Caco-2 (cell line): ENCODE measurements around the gene HMG20A. TPM values are rescaled to one million over a fixed set of nuclear protein-coding genes. Genes with fewer than 3 reads are reported as not detected.

Source experiments
- BruUV-seq: library from RNA; stranded (reverse); fragments of 400-500 nt; replicated peaks from 2 replicates; lab custom pipeline; 2021; lab: Mats Ljungman, UMichigan
- CTCF ChIA-PET: fragments of 300-600 bp; sonication (Branson Sonifier 250); formaldehyde crosslinking; loops from one replicate; lab custom pipeline; 2022; ENCODE audit warnings: antibody characterized with exemption; lab: Charles Lee
- POLR2A ChIA-PET: fragments of 300-600 bp; sonication (Branson Sonifier 250); formaldehyde crosslinking; loops from one replicate; lab custom pipeline; 2022; ENCODE audit warnings: antibody characterized with exemption; lab: Charles Lee
- DNase-seq, 2 experiments: peaks; one replicate each; pipeline versions ENCODE4 v3.0.0 to v3.0.0-alpha.2; 2020 to 2022
- H3K27me3 ChIP-seq: replicated peaks from 2 replicates; pipeline ENCODE4 v1.6.0; 2011; ENCODE audit warnings: low read length; ENCODE audit not compliant: control insufficient read depth, insufficient read depth
- H3K36me3 ChIP-seq: 2 replicates; pipeline ENCODE4 v1.5.1; 2011; ENCODE audit warnings: low read length; ENCODE audit not compliant: control insufficient read depth, insufficient read depth
- H3K4me1 ChIP-seq: fragments of 250-450 bp; sonication (Bioruptor Pico); 2 replicates; pipeline ENCODE4 v1.5.1; 2020; ENCODE audit warnings: mild to moderate bottlenecking
- H3K4me3 ChIP-seq: 2 replicates; pipeline ENCODE4 v1.5.1; 2011; ENCODE audit warnings: low read depth, mild to moderate bottlenecking, control low read depth, low read length
- H3K9me3 ChIP-seq: fragments of 250-450 bp; sonication (Bioruptor Pico); 2 replicates; pipeline ENCODE4 v1.5.1; 2020; ENCODE audit warnings: mild to moderate bottlenecking, moderate library complexity
- H3K27ac Mint-ChIP-seq: one replicate; pipeline ENCODE4 v1.8.0; 2022; ENCODE audit warnings: mixed read lengths; ENCODE audit not compliant: unreplicated experiment
- H3K27me3 Mint-ChIP-seq: one replicate; pipeline ENCODE4 v1.8.0; 2022; ENCODE audit warnings: mixed read lengths; ENCODE audit not compliant: insufficient read depth, unreplicated experiment
- H3K36me3 Mint-ChIP-seq: one replicate; pipeline ENCODE4 v1.8.0; 2022; ENCODE audit warnings: mild to moderate bottlenecking, mixed read lengths; ENCODE audit not compliant: insufficient read depth, unreplicated experiment
- H3K4me1 Mint-ChIP-seq: one replicate; pipeline ENCODE4 v1.8.0; 2022; ENCODE audit warnings: low read depth, mixed read lengths; ENCODE audit not compliant: unreplicated experiment
- H3K4me3 Mint-ChIP-seq: one replicate; pipeline ENCODE4 v1.8.0; 2022; ENCODE audit warnings: mild to moderate bottlenecking, moderate library complexity, mixed read lengths; ENCODE audit not compliant: unreplicated experiment
- H3K9me3 Mint-ChIP-seq: one replicate; pipeline ENCODE4 v1.8.0; 2022; ENCODE audit warnings: mixed read lengths; ENCODE audit not compliant: unreplicated experiment
- CTCF ChIP-seq, 2 experiments: fragments of 200-600 bp in 1 of 2; IDR thresholded peaks; 1 replicate in 1 of 2; 2 replicates in 1 of 2; pipeline versions ENCODE4 v1.5.1 to v1.8.0; 2011 to 2022; ENCODE audit warnings: antibody characterized with exemption in 1 of 2, control low read depth in 1 of 2, inconsistent platforms in 1 of 2, low read depth in 1 of 2, low read length in 1 of 2, mild to moderate bottlenecking in 1 of 2, moderate library complexity in 1 of 2; ENCODE audit not compliant: insufficient read depth in 1 of 2, severe bottlenecking in 1 of 2, unreplicated experiment in 1 of 2
- intact Hi-C: fragments of 100-400 bp; cut with micrococcal nuclease; formaldehyde crosslinking; loops from one replicate; pipeline ENCODE4 v1.10.0; 2022; ENCODE audit not compliant: unreplicated experiment
- total RNA-seq: library from RNA; stranded (reverse); gene quantifications from 2 replicates; pipeline ENCODE4 v1.2.3, GENCODE V29; 2022

The HMG20A gene
- total RNA-seq, 1 experiment from 2014 or later: 34.0 TPM

DNA sequence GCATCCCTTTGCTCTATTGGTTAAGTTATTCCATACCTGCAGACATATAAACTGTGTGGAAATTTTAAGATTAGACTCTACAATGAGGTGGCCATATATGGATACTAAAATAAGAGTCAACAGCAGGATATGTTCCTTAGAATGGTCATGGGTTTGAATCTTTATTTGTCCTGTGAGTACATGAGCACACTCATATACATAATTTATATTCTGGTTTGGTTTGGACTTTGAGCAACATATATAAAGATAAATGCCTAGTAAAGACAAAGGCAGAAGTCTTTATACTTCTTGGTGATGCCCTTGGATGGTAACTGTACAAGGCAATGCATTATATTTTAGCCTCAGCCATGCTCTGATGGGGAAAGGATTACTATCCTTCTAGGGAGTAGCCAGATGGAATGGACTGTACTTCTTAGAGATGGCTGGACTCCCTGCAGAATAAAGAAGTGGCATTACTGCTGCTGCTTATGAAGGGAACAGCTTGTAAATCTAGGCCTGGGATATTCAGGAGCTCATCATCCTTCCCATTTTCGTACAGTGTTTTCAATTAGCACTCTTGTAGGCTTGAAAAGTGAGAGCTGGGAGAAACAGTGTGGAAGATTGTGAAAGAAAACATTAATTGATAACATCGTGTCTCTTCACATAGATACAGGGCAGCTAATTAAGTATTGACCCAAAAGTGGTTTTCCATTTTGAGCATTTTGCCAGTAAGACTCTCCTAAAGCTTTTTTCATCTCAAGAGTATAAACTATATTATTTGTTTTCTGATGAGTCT lies 60.4 kb downstream of the HMG20A start:
- no TSS peak for BruUV-seq
- intact Hi-C loops: no loop called here

GRCh38 chr15:77481670-77482069 lies 61.0 kb downstream of the HMG20A start:
- Histone ChIP-seq H3K9me3 (no peaks in the 10 kb centered on the region), H3K4me3 (no peak overlapping the region), H3K36me3 (peaks cover 3% of the 10 kb centered on the region), H3K27me3 (no peaks in the 10 kb centered on the region), H3K4me1 (no peaks in the 10 kb centered on the region)
- H3K4me1 Mint-ChIP-seq: no peaks in the 10 kb centered on the region
- no peak overlapping the region for H3K4me3 Mint-ChIP-seq
- peaks cover 11% of the 10 kb centered on the region for H3K36me3 Mint-ChIP-seq
- ChIA-PET POLR2A (no interaction called here), CTCF (no interaction called here)
- H3K27me3 Mint-ChIP-seq: no peaks in the 10 kb centered on the region
- no peak overlapping the region for H3K27ac Mint-ChIP-seq
- TF ChIP-seq CTCF (IDR thresholded peaks at IDR 0.05; ENCODE audit: insufficient read depth in 1 of 2, low read depth in 1 of 2, low read length in 1 of 2, severe bottlenecking in 1 of 2, unreplicated experiment in 1 of 2): no peak
- intact Hi-C loops: no loop called here
- H3K9me3 Mint-ChIP-seq: no peaks in the 10 kb centered on the region
- no TSS peak for BruUV-seq
- no peak for DNase-seq

More for the DNA sequence above, 60.4 kb downstream of the HMG20A start:
- TF ChIP-seq CTCF (IDR thresholded peaks at IDR 0.05; ENCODE audit: insufficient read depth in 1 of 2, low read depth in 1 of 2, low read length in 1 of 2, severe bottlenecking in 1 of 2, unreplicated experiment in 1 of 2): no peak
- Mint-ChIP-seq H3K4me1 (no peaks in the 10 kb centered on the region), H3K4me3 (no peak overlapping the region), H3K36me3 (peaks cover 11% of the 10 kb centered on the region), H3K27ac (no peak overlapping the region), H3K27me3 (no peaks in the 10 kb centered on the region), H3K9me3 (no peaks in the 10 kb centered on the region)
- Histone ChIP-seq H3K9me3 (no peaks in the 10 kb centered on the region), H3K4me3 (no peak overlapping the region), H3K27me3 (no peaks in the 10 kb centered on the region), H3K36me3 (peaks cover 3% of the 10 kb centered on the region), H3K4me1 (no peaks in the 10 kb centered on the region)
- no peak for DNase-seq
- ChIA-PET CTCF (no interaction called here), POLR2A (no interaction called here)

GRCh38 chr15:77482570-77482969 lies 61.9 kb downstream of the HMG20A start:
- Mint-ChIP-seq H3K27ac (no peak overlapping the region), H3K36me3 (peaks cover 11% of the 10 kb centered on the region), H3K27me3 (no peaks in the 10 kb centered on the region), H3K4me3 (no peak overlapping the region), H3K4me1 (no peaks in the 10 kb centered on the region), H3K9me3 (no peaks in the 10 kb centered on the region)
- ChIA-PET POLR2A (no interaction called here), CTCF (no interaction called here)
- Histone ChIP-seq H3K9me3 (no peaks in the 10 kb centered on the region), H3K4me3 (no peak overlapping the region), H3K4me1 (no peaks in the 10 kb centered on the region), H3K27me3 (no peaks in the 10 kb centered on the region), H3K36me3 (peaks cover 3% of the 10 kb centered on the region)
- no TSS peak for BruUV-seq
- TF ChIP-seq CTCF (IDR thresholded peaks at IDR 0.05; ENCODE audit: insufficient read depth in 1 of 2, low read depth in 1 of 2, low read length in 1 of 2, severe bottlenecking in 1 of 2, unreplicated experiment in 1 of 2): no peak
- no peak for DNase-seq
- intact Hi-C loops: no loop called here
